Gastroesophageal sphincter (tissue), 4 donors: ENCODE results near the gene U2AF1L4. TPM values are rescaled to one million over a fixed set of nuclear protein-coding genes. Genes with fewer than 3 reads are reported as not detected.
A peak's percentile ranks its signal among the peaks of the same experiment; 100 is the strongest.

Experiments used
- ATAC-seq: fragments of 150-250 bp; one replicate; pipeline ENCODE4 v1.9.1; 2016; ENCODE audit warnings: mild to moderate bottlenecking, moderate library complexity
- H3K27ac ChIP-seq, 4 donors: fragments of 200-600 bp; sonication (generic) in 3 of 4; 1 replicate in 3 of 4; 2 replicates in 1 of 4; pipeline ENCODE4 v1.5.1; 2016 to 2019
- H3K27me3 ChIP-seq: fragments of 200-600 bp; sonication (generic); one replicate; pipeline ENCODE4 v1.5.1; 2019
- H3K36me3 ChIP-seq, 2 donors: fragments of 200-600 bp; sonication (generic); one replicate each; pipeline ENCODE4 v1.5.1; 2019; ENCODE audit warnings: control low read depth in 1 of 2
- H3K4me1 ChIP-seq, 3 donors: fragments of 200-600 bp; sonication (generic); 1 replicate in 2 of 3; 2 replicates in 1 of 3; pipeline ENCODE4 v1.5.1; 2016 to 2019; ENCODE audit warnings: control low read depth in 2 of 3
- H3K4me3 ChIP-seq, 2 donors: fragments of 200-600 bp; sonication (generic); one replicate each; pipeline ENCODE4 v1.5.1; 2019; ENCODE audit warnings: mild to moderate bottlenecking in 1 of 2, moderate library complexity in 1 of 2
- H3K9me3 ChIP-seq, 3 donors: fragments of 200-600 bp; sonication (generic); one replicate each; pipeline ENCODE4 v1.5.1; 2017 to 2019; ENCODE audit warnings: control low read depth in 2 of 3
- CTCF ChIP-seq, 4 experiments: fragments of 200-600 bp in 2 of 4; fragments of 450-650 bp in 2 of 4; sonication (generic) in 1 of 4; IDR thresholded peaks; one replicate each; pipeline ENCODE4 v1.5.1; 2017 to 2019; ENCODE audit warnings: antibody characterized with exemption in 4 of 4, mild to moderate bottlenecking in 2 of 4, moderate library complexity in 2 of 4
- EP300 ChIP-seq: sonication (generic); formaldehyde crosslinking; IDR thresholded peaks from one replicate; pipeline ENCODE4 v1.6.1; 2017; ENCODE audit warnings: antibody characterized with exemption, mild to moderate bottlenecking
- POLR2A ChIP-seq, 2 donors: fragments of 450-650 bp; IDR thresholded peaks; one replicate each; pipeline ENCODE4 v1.6.1; 2017; ENCODE audit warnings: antibody characterized with exemption in 2 of 2, mild to moderate bottlenecking in 2 of 2, moderate library complexity in 1 of 2
- POLR2AphosphoS5 ChIP-seq: sonication (generic); formaldehyde crosslinking; IDR thresholded peaks from one replicate; pipeline ENCODE4 v1.6.1; 2017; ENCODE audit warnings: antibody characterized with exemption
- WGBS, 2 donors: methylation state at CpG; one replicate each; pipeline ENCODE4 v1.1.5; 2018; ENCODE audit warnings: low coverage in 1 of 2; 5-methylcytosine and 5-hydroxymethylcytosine counted together
- total RNA-seq, 4 donors: library from RNA; depleted of rRNA; stranded (reverse); fragments of >200 nt; gene quantifications; one replicate each; pipeline ENCODE4 v1.1.0, GENCODE V29; 2016

U2AF1L4 gene
- total RNA-seq, 4 donors from 2014 or later, result 7.5 to 29.3 (median 23.7) TPM

GRCh38 chr19:35703343-35703742, 41.9 kb downstream of the U2AF1L4 start:
- H3K4me3 ChIP-seq, result no peak overlapping the region
- no peaks in the 10 kb centered on the region for H3K9me3 ChIP-seq
- TF ChIP-seq CTCF (IDR thresholded peaks at IDR 0.05) (no peak), POLR2A (IDR thresholded peaks at IDR 0.05) (no peak), EP300 (no peak), POLR2AphosphoS5 (no peak)
- no peaks in the 10 kb centered on the region for H3K36me3 ChIP-seq
- no peak overlapping the region for H3K27ac ChIP-seq
- H3K27me3 ChIP-seq, result peaks cover 16% of the 10 kb centered on the region
- WGBS, 2 donors, result 75% methylated on average over 2 of the region's 9 CpGs; no CpG with 5 or more reads in 1 of the 2 donors
- peaks cover 0 to 15% (median 0%) of the 10 kb centered on the region in 3 donors for H3K4me1 ChIP-seq
- ATAC-seq, result no peak

- TF ChIP-seq POLR2AphosphoS5, result no peak
- no peak for TF ChIP-seq POLR2A (IDR thresholded peaks at IDR 0.05)
- TF ChIP-seq CTCF (IDR thresholded peaks at IDR 0.05), result no peak
- no peak for TF ChIP-seq EP300
- H3K9me3 ChIP-seq, result no peaks in the 10 kb centered on the region
- WGBS, 2 donors, result 0% methylated on average over 1 to 9 of the region's 50 CpGs
- H3K4me1 ChIP-seq, result peaks cover 0 to 15% (median 0%) of the 10 kb centered on the region in 3 donors
- H3K4me3 ChIP-seq, result peak overlapping the region; percentile 46 to 62
- H3K36me3 ChIP-seq, result no peaks in the 10 kb centered on the region
- peak overlapping the region in 3 of 4 donors; percentile 14 to 71 (median 53) for H3K27ac ChIP-seq
- H3K27me3 ChIP-seq, result peaks cover 16% of the 10 kb centered on the region
- peak; percentile 100 for ATAC-seq
These were observed 42.8 kb downstream of the U2AF1L4 start for GRCh38 chr19:35702223-35703012.

- Histone ChIP-seq H3K4me3 (no peak overlapping the region), H3K9me3 (no peaks in the 10 kb centered on the region), H3K27ac (no peak overlapping the region), H3K27me3 (no peaks in the 10 kb centered on the region), H3K4me1 (peaks cover 0 to 3% (median 0%) of the 10 kb centered on the region in 3 donors), H3K36me3 (no peaks in the 10 kb centered on the region)
- no peak for TF ChIP-seq POLR2A (IDR thresholded peaks at IDR 0.05)
- TF ChIP-seq EP300, result no peak
- no peak for TF ChIP-seq POLR2AphosphoS5
- no peak for TF ChIP-seq CTCF (IDR thresholded peaks at IDR 0.05)
- 71 to 100% methylated on average over 1 to 4 of the region's 4 CpGs for WGBS, 2 donors
- ATAC-seq, result no peak
These were observed 48.4 kb downstream of the U2AF1L4 start for GRCh38 chr19:35696835-35697234.

- H3K27ac ChIP-seq, result no peak overlapping the region
- H3K27me3 ChIP-seq, result no peaks in the 10 kb centered on the region
- no peaks in the 10 kb centered on the region for H3K9me3 ChIP-seq
- no peaks in the 10 kb centered on the region for H3K4me1 ChIP-seq
- WGBS, 2 donors, result 85 to 95% methylated on average over 2 of the region's 2 CpGs
- TF ChIP-seq POLR2A (IDR thresholded peaks at IDR 0.05) (no peak), CTCF (IDR thresholded peaks at IDR 0.05) (no peak), POLR2AphosphoS5 (no peak), EP300 (no peak)
- no peak for ATAC-seq
- no peaks in the 10 kb centered on the region for H3K36me3 ChIP-seq
- H3K4me3 ChIP-seq, result no peak overlapping the region
These were observed 49.3 kb downstream of the U2AF1L4 start for GRCh38 chr19:35695895-35696422.
